Epithelial cell of proximal tubule (primary cell): Measurements from ENCODE around the gene UCN2. TPM values are rescaled to one million over a fixed set of nuclear protein-coding genes. Genes with fewer than 3 reads are reported as not detected.
"Not testable (repeated sequence)": the region's sequence is repeated elsewhere in the genome, so short reads cannot be mapped to it uniquely, and the experiment has no call there.

ENCODE experiments used
- DNase-seq: peaks from one replicate; pipeline ENCODE4 v3.0.0-alpha.2; 2011; ENCODE audit warnings: low read depth
- H3K4me3 ChIP-seq: 2 replicates; pipeline ENCODE4 v1.5.1; 2011; ENCODE audit warnings: low read depth, mild to moderate bottlenecking, low read length
- total RNA-seq: library from RNA; depleted of rRNA; stranded (reverse); fragments of >200 nt; gene quantifications from 2 replicates; pipeline ENCODE4 v1.2.3, GENCODE V29; 2015
- TF ChIP-seq, protein P1 (sequence below): conservative IDR thresholded peaks from 2 replicates; pipeline ENCODE4 v1.5.1; 2012; ENCODE audit warnings: low read depth, mild to moderate bottlenecking, low read length

The UCN2 gene
- total RNA-seq, 1 donor from 2014 or later, result 4.8 TPM

DNA sequence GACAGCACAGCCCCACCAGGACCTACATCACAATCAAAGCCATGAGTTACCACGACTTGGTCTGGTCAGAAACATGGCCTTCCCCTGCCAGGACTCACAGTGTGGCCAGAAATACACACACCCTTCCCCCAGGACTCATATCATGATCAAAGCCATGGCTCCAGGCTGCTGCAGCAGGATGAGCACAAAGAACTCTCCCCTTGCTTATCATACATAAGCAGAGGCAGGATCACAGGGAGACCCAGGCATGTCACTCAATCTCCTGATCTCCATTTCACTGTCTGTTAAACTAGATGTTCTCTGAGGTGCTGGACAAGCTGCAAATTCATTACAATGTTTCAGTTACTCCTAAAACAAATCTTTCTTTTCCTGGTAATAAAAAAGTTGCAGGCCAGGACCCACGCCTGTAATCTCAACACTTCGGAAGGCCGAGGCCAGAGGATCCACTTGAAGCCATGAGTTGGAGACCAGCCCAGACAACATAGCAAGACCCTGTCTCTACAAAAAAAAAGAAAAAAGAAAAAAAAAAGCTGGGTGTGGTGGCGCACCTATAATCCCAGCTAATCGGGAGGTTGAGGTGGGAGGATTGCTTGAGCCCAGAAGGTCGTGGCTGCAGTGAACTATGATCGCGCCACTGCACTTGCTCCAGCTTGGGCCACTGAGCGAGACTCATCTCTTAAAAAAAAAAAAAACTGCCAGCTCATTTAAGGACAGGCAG lies 8.2 kb downstream of the UCN2 start:
- no peak for DNase-seq
- peak overlapping the region; percentile 82 for H3K4me3 ChIP-seq
- TF ChIP-seq, protein P1, sequence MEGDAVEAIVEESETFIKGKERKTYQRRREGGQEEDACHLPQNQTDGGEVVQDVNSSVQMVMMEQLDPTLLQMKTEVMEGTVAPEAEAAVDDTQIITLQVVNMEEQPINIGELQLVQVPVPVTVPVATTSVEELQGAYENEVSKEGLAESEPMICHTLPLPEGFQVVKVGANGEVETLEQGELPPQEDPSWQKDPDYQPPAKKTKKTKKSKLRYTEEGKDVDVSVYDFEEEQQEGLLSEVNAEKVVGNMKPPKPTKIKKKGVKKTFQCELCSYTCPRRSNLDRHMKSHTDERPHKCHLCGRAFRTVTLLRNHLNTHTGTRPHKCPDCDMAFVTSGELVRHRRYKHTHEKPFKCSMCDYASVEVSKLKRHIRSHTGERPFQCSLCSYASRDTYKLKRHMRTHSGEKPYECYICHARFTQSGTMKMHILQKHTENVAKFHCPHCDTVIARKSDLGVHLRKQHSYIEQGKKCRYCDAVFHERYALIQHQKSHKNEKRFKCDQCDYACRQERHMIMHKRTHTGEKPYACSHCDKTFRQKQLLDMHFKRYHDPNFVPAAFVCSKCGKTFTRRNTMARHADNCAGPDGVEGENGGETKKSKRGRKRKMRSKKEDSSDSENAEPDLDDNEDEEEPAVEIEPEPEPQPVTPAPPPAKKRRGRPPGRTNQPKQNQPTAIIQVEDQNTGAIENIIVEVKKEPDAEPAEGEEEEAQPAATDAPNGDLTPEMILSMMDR, result no peak

DNA sequence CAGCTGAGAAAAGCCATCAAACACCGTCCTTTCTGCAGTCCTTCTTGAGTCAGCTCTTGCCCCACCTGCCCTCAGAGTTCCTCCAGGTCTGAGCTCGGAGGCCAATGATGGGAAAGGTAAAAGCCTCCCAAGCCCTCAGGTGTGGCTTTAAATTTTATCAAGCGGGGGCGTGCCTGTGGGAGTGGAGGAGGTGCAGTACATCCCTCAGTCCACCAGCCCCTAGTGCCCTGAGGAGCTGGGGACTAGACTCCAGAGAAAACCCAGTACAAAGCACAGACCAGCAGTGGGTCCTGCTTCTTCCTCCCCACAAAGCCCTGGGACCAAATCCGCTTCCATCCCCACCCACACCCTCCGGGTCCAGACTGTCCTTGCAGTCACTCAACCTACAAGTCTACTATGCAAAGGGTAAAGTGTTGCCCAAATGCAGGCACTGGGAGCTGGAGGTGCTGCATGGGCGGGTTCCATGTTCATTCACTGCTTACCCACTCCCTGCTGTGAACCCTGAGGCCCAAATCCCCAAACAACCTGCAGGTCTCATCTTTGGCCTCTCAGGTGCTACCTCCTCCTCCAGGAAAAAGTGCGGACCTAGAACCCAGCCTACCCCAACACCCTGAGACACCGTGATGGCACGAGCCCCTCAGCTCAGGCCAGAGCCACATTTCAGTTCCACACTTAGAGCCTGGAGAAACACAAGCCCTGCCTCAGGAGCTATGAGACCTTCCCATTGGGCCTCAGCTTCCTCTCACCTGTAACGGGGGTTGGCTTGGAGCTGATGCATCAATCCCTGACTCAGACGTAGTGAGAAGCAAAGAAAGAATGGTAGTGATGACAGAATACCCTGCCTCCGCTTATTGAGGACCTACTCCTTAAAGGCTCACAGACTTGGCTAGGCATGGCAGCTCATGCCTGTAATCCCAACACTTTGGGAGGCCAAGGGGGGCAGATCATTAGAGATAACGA lies 9.4 kb downstream of the UCN2 start:
- TF ChIP-seq, protein P1, result no peak
- no peak overlapping the region for H3K4me3 ChIP-seq
- no peak for DNase-seq

DNA sequence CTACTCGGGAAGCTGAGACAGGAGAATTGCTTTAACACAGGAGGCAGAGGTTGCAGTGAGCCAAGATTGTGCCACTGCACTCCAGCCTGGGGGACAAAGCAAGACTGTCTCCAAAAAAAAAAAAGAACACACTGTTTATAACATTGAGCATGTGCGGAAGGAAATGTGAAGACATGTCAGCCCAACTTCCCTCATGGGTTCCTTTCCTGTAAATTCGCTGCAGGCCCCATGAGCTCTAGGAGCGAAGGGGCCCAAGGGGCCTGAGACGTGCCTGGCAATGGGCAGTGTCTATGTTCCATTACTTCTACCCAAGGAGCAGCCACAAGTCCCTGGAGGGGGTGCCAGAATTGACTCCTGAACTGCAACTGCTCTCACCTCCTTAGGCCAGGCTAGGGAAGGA lies 10.2 kb downstream of the UCN2 start:
- no peak overlapping the region for H3K4me3 ChIP-seq
- DNase-seq, result no peak
- TF ChIP-seq, protein P1, result no peak

DNA sequence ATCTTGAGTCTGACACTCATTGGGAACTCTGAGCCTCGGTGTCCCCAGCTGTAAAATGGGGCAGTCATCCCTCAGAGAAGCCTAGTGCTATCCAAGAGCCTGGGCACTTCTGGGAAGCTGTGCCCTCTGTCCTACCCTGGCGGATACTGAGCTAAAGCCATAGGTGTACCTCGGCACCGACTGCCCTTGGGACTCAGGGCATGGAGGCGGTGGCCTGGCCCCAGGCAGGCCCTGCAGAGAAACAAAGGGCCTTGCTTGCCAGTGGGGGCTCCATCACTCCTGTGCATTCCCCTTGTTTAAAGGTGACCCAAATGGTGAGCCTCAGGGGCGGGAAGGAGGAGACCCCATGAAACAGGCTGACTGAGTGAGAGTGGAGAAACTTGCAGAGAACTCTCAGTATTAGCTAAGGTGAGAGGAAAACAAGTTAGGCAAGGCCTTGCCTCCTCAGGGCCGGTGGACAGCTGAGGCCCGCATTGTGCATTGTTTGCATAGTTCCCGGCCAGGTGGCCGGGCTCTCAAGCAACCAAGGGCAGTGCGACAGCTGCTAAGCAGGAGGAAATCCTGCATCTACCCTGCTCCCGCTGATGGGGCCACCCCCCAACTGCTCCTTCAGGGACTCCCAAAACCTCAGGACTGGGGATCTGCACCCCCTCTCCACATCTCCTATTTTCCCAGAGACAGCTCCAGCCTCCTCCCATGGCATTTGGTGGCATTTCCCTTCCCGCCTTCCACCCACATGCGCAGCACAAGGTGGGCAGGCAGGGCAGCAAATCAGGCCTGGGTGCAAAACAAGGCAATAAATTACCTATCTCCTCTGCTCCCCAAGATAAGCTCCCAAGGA lies 11.2 kb downstream of the UCN2 start:
- DNase-seq, result no peak
- TF ChIP-seq, protein P1, result no peak
- H3K4me3 ChIP-seq, result no peak overlapping the region

GRCh38 chr3:48551651-48552050 lies 11.9 kb downstream of the UCN2 start:
- H3K4me3 ChIP-seq, DNase-seq: not testable (repeated sequence)

GRCh38 chr3:48548729-48549705 lies 14.6 kb downstream of the UCN2 start:
- no peak for DNase-seq
- H3K4me3 ChIP-seq, result no peak overlapping the region
- TF ChIP-seq, protein P1, result peak; percentile 95
